ENCODE results near the gene PIGX.

DNA sequence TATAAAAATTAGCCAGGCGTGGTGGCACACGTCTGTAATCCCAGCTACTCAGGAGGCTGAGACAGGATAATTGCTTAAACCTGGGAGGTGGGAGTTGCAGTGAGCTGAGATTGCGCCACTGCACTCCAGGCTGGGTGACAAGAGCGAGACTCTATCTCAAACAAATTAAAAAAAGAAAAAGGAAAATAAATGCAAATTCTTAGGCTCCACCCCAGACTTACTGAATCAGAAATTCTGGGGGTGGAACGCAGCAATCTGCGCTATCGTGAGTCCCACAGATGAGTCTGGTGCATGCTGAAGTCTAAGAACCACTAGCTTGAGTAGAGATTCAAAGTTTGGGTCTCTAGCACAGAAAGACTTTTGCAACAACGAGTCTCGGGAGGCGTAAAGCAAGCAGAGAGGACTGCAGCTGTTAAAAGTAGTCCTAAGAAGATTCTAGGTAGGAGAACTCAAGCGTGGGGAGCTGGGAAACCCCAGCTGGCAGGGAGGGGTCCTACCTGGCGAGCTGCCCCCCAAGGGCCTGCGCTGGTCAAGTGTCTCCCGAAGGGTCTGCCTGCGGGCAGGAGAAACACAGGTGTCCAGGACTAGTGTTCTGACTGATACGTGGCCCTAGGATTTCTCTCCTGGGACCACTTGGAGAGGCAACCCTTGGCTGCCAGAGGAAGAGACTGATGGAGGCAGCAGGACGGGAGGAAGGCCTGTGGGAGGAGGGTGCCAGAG lies 22.1 kb upstream of the PIGX start:
- TF ChIP-seq, protein P1, sequence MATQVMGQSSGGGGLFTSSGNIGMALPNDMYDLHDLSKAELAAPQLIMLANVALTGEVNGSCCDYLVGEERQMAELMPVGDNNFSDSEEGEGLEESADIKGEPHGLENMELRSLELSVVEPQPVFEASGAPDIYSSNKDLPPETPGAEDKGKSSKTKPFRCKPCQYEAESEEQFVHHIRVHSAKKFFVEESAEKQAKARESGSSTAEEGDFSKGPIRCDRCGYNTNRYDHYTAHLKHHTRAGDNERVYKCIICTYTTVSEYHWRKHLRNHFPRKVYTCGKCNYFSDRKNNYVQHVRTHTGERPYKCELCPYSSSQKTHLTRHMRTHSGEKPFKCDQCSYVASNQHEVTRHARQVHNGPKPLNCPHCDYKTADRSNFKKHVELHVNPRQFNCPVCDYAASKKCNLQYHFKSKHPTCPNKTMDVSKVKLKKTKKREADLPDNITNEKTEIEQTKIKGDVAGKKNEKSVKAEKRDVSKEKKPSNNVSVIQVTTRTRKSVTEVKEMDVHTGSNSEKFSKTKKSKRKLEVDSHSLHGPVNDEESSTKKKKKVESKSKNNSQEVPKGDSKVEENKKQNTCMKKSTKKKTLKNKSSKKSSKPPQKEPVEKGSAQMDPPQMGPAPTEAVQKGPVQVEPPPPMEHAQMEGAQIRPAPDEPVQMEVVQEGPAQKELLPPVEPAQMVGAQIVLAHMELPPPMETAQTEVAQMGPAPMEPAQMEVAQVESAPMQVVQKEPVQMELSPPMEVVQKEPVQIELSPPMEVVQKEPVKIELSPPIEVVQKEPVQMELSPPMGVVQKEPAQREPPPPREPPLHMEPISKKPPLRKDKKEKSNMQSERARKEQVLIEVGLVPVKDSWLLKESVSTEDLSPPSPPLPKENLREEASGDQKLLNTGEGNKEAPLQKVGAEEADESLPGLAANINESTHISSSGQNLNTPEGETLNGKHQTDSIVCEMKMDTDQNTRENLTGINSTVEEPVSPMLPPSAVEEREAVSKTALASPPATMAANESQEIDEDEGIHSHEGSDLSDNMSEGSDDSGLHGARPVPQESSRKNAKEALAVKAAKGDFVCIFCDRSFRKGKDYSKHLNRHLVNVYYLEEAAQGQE (IDR thresholded peaks at IDR 0.05; ENCODE audit: insufficient read depth in 1 of 2, low read depth in 2 of 2, low read length in 2 of 2), result no peak
- no peak for TF ChIP-seq TAF1 (IDR thresholded peaks at IDR 0.05; ENCODE audit: borderline replicate concordance, insufficient read depth, low read length)

Data from PFSK-1 (cell line).